HCT116 (cell line): ENCODE data around the gene CABP1. TPM values are rescaled to one million over a fixed set of nuclear protein-coding genes. Genes with fewer than 3 reads are reported as not detected.

ENCODE experiments used
- ATAC-seq: fragments of 200-7000 bp; cut with Tn5 transposase; 2 replicates; pipeline ENCODE4 v1.9.1; 2020; ENCODE audit warnings: mild to moderate bottlenecking, moderate library complexity
- BruUV-seq: library from RNA; stranded (reverse); fragments of 400-500 nt; replicated peaks from 2 replicates; lab custom pipeline; 2021; lab: Mats Ljungman, UMichigan
- CTCF ChIA-PET: fragments of 300-600 bp; sonication (Branson Sonifier 250); formaldehyde crosslinking; loops from one replicate; lab custom pipeline; 2021; ENCODE audit warnings: antibody characterized with exemption; lab: Charles Lee
- POLR2A ChIA-PET: fragments of 300-600, 350-600 bp; sonication (Branson Sonifier 250); formaldehyde crosslinking; loops from one replicate; lab custom pipeline; 2021; ENCODE audit warnings: antibody characterized with exemption; lab: Charles Lee
- RAD21 ChIA-PET, 2 experiments: fragments of 300-600 bp; sonication (Branson Sonifier 250); formaldehyde crosslinking; loops; one replicate each; lab custom pipeline; 2023; ENCODE audit warnings: low total read pairs in 2 of 2; ENCODE audit not compliant: uncharacterized antibody in 2 of 2, unreplicated experiment in 2 of 2, low non-redundant PET in 1 of 2; lab: Charles Lee
- DNase-seq: peaks from one replicate; pipeline ENCODE4 v3.0.0-alpha.2; 2010; ENCODE audit warnings: low read depth, low spot score
- H2AFZ ChIP-seq: fragments of 200-600 bp; shearing (Covaris generic), sonication (generic); 2 replicates; pipeline ENCODE4 v1.6.1; 2017; ENCODE audit warnings: low read depth, mixed run types, mixed read lengths, antibody characterized with exemption, low read length; ENCODE audit not compliant: poor library complexity, severe bottlenecking
- H3K27ac ChIP-seq: 2 replicates; pipeline ENCODE4 v1.5.1; 2012; ENCODE audit warnings: low read depth, low read length
- H3K27me3 ChIP-seq: fragments of 200-600 bp; sonication (generic); 2 replicates; pipeline ENCODE4 v1.6.1; 2016; ENCODE audit warnings: mixed run types, low read length, mixed read lengths; ENCODE audit not compliant: insufficient read depth
- H3K36me3 ChIP-seq, 2 experiments: fragments of 200-500 bp in 1 of 2; fragments of 200-600 bp in 1 of 2; sonication (Bioruptor generic) in 1 of 2; sonication (generic) in 1 of 2; 2 replicates each; pipeline versions ENCODE4 v1.5.1 to v1.6.1; 2014 to 2016; ENCODE audit warnings: low read length in 2 of 2, inconsistent platforms in 1 of 2, mixed read lengths in 1 of 2, mixed run types in 1 of 2; ENCODE audit not compliant: insufficient read depth in 2 of 2, control insufficient read depth in 1 of 2
- H3K4me1 ChIP-seq, 2 experiments: fragments of 200-600 bp in 1 of 2; sonication (generic) in 1 of 2; 2 replicates each; pipeline versions ENCODE4 v1.5.1 to v1.6.1; 2012 to 2017; ENCODE audit warnings: low read length in 2 of 2, inconsistent platforms in 1 of 2, mild to moderate bottlenecking in 1 of 2, mixed read lengths in 1 of 2, mixed run types in 1 of 2, moderate library complexity in 1 of 2; ENCODE audit not compliant: insufficient read depth in 2 of 2, control insufficient read depth in 1 of 2
- H3K4me2 ChIP-seq: fragments of 200-600 bp; sonication (generic); 2 replicates; pipeline ENCODE4 v1.6.1; 2017; ENCODE audit warnings: mixed run types, low read length, mixed read lengths
- H3K4me3 ChIP-seq, 2 experiments: fragments of 200-600 bp in 1 of 2; sonication (generic) in 1 of 2; replicated peaks in 1 of 2; 2 replicates each; pipeline ENCODE4 v1.5.1; 2011 to 2016; ENCODE audit warnings: low read length in 2 of 2, control low read depth in 1 of 2, low read depth in 1 of 2, mild to moderate bottlenecking in 1 of 2, mixed read lengths in 1 of 2, mixed run types in 1 of 2
- H3K79me2 ChIP-seq: fragments of 200-600 bp; sonication (generic); 2 replicates; pipeline ENCODE4 v1.6.1; 2017; ENCODE audit warnings: mild to moderate bottlenecking, mixed run types, low read length, moderate library complexity, mixed read lengths; ENCODE audit not compliant: insufficient read depth
- H3K9ac ChIP-seq: fragments of 200-600 bp; sonication (generic); 2 replicates; pipeline ENCODE4 v1.6.1; 2016; ENCODE audit warnings: low read length, mixed read lengths
- H3K9me2 ChIP-seq: fragments of 200-600 bp; sonication (generic), shearing (Covaris generic); 2 replicates; pipeline ENCODE4 v1.6.1; 2017; ENCODE audit warnings: mixed run types, mild to moderate bottlenecking, moderate library complexity; ENCODE audit not compliant: insufficient read depth
- H3K9me3 ChIP-seq, 2 experiments: fragments of 200-500 bp in 1 of 2; fragments of 200-600 bp in 1 of 2; sonication (Bioruptor generic) in 1 of 2; sonication (generic) in 1 of 2; 2 replicates each; pipeline ENCODE4 v1.6.1; 2014 to 2017; ENCODE audit warnings: low read length in 2 of 2, mixed read lengths in 2 of 2, inconsistent platforms in 1 of 2, low read depth in 1 of 2, mild to moderate bottlenecking in 1 of 2, mixed run types in 1 of 2, moderate library complexity in 1 of 2; ENCODE audit not compliant: control insufficient read depth in 1 of 2, insufficient read depth in 1 of 2
- H4K20me1 ChIP-seq: fragments of 200-600 bp; sonication (generic), shearing (Covaris generic); 2 replicates; pipeline ENCODE4 v1.6.1; 2017; ENCODE audit warnings: mixed run types, mild to moderate bottlenecking, moderate library complexity; ENCODE audit not compliant: insufficient read depth
- ATF3 ChIP-seq: IDR thresholded peaks from 2 replicates; pipeline ENCODE4 v1.6.1; 2012
- CEBPB ChIP-seq: IDR thresholded peaks from 2 replicates; pipeline ENCODE4 v1.6.1; 2012; ENCODE audit warnings: low read depth
- ELF1 ChIP-seq: IDR thresholded peaks from 2 replicates; pipeline ENCODE4 v1.6.1; 2012; ENCODE audit warnings: low read depth, borderline replicate concordance
- EZH2 ChIP-seq: fragments of 200-600 bp; sonication (generic); IDR thresholded peaks from 2 replicates; pipeline ENCODE4 v1.6.1; 2017; ENCODE audit warnings: antibody characterized with exemption, mixed run types
- EZH2phosphoT487 ChIP-seq: fragments of 200-600 bp; IDR thresholded peaks from 2 replicates; pipeline ENCODE4 v1.6.1; 2018; ENCODE audit warnings: antibody characterized with exemption, borderline replicate concordance
- FOSL1 ChIP-seq: IDR thresholded peaks from 2 replicates; pipeline ENCODE4 v1.6.1; 2012; ENCODE audit warnings: low read depth
- JUND ChIP-seq: IDR thresholded peaks from 2 replicates; pipeline ENCODE4 v1.6.1; 2012
- MAX ChIP-seq: IDR thresholded peaks from 2 replicates; pipeline ENCODE4 v1.6.1; 2012
- POLR2A ChIP-seq: IDR thresholded peaks from 2 replicates; pipeline ENCODE4 v1.7.0; 2011; ENCODE audit warnings: borderline replicate concordance; ENCODE audit not compliant: insufficient read depth, insufficient read length; ENCODE audit errors: extremely low read depth
- POLR2AphosphoS5 ChIP-seq: IDR thresholded peaks from 2 replicates; pipeline ENCODE4 v1.6.1; 2011; ENCODE audit warnings: mild to moderate bottlenecking, low read depth, low read length, moderate library complexity
- SIN3A ChIP-seq: IDR thresholded peaks from 2 replicates; pipeline ENCODE4 v1.6.1; 2012; ENCODE audit warnings: low read depth
- SP1 ChIP-seq: IDR thresholded peaks from 2 replicates; pipeline ENCODE4 v1.6.1; 2012; ENCODE audit warnings: low read depth
- SRF ChIP-seq: IDR thresholded peaks from 2 replicates; pipeline ENCODE4 v1.6.1; 2012; ENCODE audit warnings: low read depth
- TCF7L2 ChIP-seq: IDR thresholded peaks from 2 replicates; pipeline ENCODE4 v1.7.0; 2011; ENCODE audit warnings: borderline replicate concordance, inconsistent platforms; ENCODE audit not compliant: insufficient read depth, insufficient read length; ENCODE audit errors: extremely low read depth
- YY1 ChIP-seq: IDR thresholded peaks from 2 replicates; pipeline ENCODE4 v1.6.1; 2011; ENCODE audit warnings: low read length, low read depth, moderate library complexity, mild to moderate bottlenecking; ENCODE audit not compliant: insufficient replicate concordance; ENCODE audit errors: extremely low read depth
- ZBTB33 ChIP-seq: IDR thresholded peaks from 2 replicates; pipeline ENCODE4 v1.6.1; 2011; ENCODE audit warnings: mild to moderate bottlenecking, low read length, moderate library complexity; ENCODE audit not compliant: insufficient replicate concordance; ENCODE audit errors: extremely low read depth
- ZNF274 ChIP-seq: fragments of 200-500 bp; sonication (Bioruptor generic); IDR thresholded peaks from 2 replicates; pipeline ENCODE4 v1.6.1; 2014; ENCODE audit warnings: mild to moderate bottlenecking, low read depth, low read length, inconsistent platforms
- intact Hi-C: fragments of 100-400 bp; cut with micrococcal nuclease; formaldehyde crosslinking; loops from 2 replicates; pipeline ENCODE4 v1.10.0; 2022
- total RNA-seq: library from RNA; stranded (reverse); gene quantifications from one replicate; pipeline ENCODE4 v1.2.1, GENCODE V29; 2021; ENCODE audit not compliant: unreplicated experiment
- TF ChIP-seq, protein P1 (sequence below): IDR thresholded peaks from 2 replicates; pipeline ENCODE4 v1.6.1; 2012; ENCODE audit warnings: low read depth

The CABP1 gene
- total RNA-seq, 1 experiment from 2014 or later: 0.84 TPM

DNA sequence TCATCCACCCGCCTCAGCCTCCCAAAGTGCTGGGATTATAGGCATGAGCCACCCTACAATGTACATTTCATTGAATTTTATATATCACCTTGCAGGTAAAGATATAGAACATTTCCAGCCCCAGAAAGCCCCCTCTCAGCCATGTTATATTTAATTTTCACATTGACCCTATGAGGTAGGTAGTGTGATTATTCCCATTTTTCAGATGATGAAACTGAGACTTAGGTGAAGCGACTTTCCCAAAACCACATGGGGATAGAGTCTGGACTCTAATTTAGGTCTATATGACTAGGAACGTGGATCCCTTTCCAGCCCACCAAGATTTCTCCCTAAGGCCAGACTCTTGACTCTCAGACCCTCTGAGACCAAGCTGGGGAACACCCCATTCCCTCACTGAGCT, 43.5 kb upstream of the CABP1 start (continued):
- TF ChIP-seq, protein P1, sequence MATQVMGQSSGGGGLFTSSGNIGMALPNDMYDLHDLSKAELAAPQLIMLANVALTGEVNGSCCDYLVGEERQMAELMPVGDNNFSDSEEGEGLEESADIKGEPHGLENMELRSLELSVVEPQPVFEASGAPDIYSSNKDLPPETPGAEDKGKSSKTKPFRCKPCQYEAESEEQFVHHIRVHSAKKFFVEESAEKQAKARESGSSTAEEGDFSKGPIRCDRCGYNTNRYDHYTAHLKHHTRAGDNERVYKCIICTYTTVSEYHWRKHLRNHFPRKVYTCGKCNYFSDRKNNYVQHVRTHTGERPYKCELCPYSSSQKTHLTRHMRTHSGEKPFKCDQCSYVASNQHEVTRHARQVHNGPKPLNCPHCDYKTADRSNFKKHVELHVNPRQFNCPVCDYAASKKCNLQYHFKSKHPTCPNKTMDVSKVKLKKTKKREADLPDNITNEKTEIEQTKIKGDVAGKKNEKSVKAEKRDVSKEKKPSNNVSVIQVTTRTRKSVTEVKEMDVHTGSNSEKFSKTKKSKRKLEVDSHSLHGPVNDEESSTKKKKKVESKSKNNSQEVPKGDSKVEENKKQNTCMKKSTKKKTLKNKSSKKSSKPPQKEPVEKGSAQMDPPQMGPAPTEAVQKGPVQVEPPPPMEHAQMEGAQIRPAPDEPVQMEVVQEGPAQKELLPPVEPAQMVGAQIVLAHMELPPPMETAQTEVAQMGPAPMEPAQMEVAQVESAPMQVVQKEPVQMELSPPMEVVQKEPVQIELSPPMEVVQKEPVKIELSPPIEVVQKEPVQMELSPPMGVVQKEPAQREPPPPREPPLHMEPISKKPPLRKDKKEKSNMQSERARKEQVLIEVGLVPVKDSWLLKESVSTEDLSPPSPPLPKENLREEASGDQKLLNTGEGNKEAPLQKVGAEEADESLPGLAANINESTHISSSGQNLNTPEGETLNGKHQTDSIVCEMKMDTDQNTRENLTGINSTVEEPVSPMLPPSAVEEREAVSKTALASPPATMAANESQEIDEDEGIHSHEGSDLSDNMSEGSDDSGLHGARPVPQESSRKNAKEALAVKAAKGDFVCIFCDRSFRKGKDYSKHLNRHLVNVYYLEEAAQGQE: no peak
- TF ChIP-seq SP1: no peak
- no peak for TF ChIP-seq MAX
- no peak for TF ChIP-seq TCF7L2
- TF ChIP-seq ZNF274: no peak

- ChIA-PET POLR2A (no interaction called here), RAD21 (no interaction called here), CTCF (no interaction called here)
- Histone ChIP-seq H3K36me3 (no peaks in the 10 kb centered on the region), H3K9ac (no peak overlapping the region), H3K27ac (no peak overlapping the region), H3K9me2 (no peaks in the 10 kb centered on the region), H3K4me1 (peaks cover 5 to 10% of the 10 kb centered on the region in 2 experiments), H4K20me1 (no peaks in the 10 kb centered on the region), H3K4me2 (no peak overlapping the region), H3K79me2 (no peaks in the 10 kb centered on the region), H3K4me3 (no peak overlapping the region), H3K9me3 (no peaks in the 10 kb centered on the region), H3K27me3 (no peaks in the 10 kb centered on the region), H2AFZ (no peak overlapping the region)
- BruUV-seq: no TSS peak
- ATAC-seq (no peak), DNase-seq (no peak)
- intact Hi-C loops: no loop called here
- no peak for TF ChIP-seq MAX
- no peak for TF ChIP-seq POLR2A
- TF ChIP-seq SRF: no peak
- TF ChIP-seq ELF1: no peak
- TF ChIP-seq POLR2AphosphoS5: no peak
- TF ChIP-seq CEBPB: no peak
- no peak for TF ChIP-seq SIN3A
- TF ChIP-seq EZH2: no peak
- TF ChIP-seq ZNF274: no peak
- TF ChIP-seq ATF3: no peak
- no peak for TF ChIP-seq ZBTB33
- TF ChIP-seq FOSL1: no peak
- no peak for TF ChIP-seq EZH2phosphoT487
- TF ChIP-seq JUND: no peak
- TF ChIP-seq YY1: no peak
Observed at GRCh38 chr12:120597861-120598260, 42.6 kb upstream of the CABP1 start.
